ENCODE data around the gene ECSCR. TPM values are rescaled to one million over a fixed set of nuclear protein-coding genes. Genes with fewer than 3 reads are reported as not detected.
"Not testable (repeated sequence)": the region's sequence is repeated elsewhere in the genome, so short reads cannot be mapped to it uniquely, and the experiment has no call there.

ECSCR gene
- total RNA-seq, 1 donor from 2014 or later = 472 TPM

DNA sequence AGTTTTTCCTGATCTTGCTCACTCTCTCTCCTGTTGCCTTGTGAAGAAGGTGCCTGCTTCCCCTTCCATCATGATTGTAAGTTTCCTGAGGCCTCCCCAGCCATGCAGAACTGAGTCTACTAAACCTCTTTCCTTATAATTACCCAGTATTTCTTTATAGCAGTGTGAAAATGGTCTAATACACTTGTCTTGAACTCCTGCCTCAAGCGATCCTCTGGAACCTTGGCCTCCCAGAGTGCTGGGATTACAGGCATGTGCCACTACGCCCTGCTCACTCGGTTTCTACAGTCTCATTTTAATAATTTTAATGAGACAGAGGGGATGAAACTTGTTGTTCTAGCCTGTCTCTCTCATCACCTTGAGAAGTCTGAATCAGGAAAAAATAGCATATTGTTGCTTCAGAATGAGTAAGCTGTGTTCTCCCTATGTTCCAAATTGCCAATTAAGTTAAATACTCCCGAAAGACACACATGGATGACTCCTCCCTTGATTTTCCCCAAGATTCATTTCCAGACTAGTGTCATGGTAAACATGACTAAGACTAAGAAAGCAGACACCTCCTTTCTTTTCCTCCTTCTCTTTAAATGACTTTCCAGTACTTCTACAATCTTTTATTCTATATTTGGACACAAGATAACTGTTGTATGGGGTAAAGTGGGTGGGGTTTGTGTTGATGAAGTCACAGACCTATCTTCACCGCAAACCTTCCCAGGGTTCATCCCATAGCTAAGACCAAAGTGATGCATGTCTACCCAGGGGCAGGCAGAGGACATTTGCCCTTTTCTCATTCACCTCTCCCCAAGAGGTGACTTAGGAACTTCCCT is 15.4 kb downstream of the ECSCR start:
- DNase-seq (ENCODE audit: low read depth in 2 of 2) = no peak

DNA sequence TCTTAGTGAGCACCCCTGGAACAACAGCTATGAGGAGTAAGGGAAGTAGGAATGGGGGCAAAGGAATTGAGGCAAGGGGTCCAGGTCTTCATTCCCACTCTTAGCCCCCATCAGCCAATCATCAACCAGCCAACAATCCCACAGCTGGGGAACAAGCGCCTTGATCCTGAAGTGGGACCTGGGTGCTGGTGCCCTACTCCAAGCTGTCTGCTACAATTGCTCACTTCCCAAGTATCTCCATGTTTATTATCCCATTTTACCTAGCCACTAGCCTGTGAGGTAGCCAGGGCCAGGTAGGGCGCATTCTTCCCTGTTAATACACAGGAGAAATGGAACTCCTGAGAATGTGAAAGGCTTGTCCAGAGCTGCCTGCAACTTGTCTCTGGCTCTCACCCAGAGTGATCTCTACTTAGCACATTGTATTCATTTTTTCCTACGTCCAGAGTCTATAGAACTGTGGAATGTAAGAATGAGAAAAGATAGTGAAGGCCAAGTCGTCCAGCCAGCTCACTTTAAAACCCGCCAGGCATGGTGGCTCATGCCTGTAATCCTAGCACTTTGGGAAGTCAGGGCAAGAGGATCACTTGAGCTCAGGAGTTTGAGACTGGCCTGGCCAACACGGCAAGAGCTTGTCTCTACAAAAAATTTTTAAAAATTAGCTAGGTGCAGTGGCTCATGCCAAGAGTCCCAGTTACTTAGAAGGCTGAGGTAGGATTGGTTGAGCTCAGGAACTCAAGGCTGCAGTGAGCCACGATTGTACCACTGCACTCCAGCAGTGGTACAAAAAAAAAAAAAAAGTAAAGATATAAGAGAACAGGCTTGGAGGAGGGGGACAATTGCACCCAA is 17.0 kb downstream of the ECSCR start:
- DNase-seq (ENCODE audit: low read depth in 2 of 2) = no peak

DNA sequence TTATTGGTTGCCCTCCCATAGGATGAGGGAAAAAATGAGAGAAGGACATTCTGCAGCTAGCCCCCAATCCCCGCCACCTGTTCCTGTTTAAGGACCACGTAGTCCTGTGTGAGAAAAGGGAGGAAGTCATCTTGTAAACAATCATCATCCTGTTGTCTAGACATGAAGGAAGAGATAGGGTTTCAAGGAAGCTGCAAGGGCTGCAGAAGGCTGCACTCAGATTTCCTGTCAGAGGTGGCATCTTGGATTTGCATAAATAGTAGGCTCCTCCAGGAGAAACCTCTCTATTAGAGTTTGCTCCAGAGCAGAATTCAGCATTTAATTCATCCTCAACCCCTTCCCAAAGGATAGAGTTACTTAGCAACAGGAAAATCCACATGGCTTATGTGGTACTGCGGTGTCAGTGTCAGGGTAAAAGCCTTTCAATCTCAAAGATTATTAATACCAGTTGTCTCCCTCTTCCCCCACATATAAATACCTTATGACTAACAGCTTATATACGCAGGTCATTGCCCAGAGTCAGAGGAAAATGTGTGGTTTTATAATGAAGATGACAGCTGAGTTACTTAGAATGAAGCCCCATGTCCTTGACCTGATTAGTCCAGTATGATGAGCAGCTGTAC is 18.6 kb downstream of the ECSCR start:
- DNase-seq (ENCODE audit: low read depth in 2 of 2) = peak in 1 of 2 donors; percentile 85

DNA sequence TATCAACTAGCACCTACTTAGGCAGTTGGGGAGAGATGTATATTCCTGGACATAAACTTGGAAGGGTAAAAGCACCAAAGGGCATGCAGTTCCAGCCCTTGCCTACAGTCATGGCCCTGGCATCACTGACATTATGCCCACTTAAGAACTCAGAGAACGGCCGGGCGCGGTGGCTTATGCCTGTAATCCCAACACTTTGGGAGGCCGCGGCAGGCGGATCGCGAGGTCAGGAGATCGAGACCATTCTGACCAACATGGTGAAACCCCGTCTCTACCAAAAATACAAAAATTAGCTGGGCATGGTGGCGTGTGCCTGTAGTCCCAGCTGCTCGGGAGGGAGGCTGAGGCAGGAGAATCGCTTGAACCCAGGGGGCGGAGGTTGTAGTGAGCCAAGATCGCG is 22.1 kb downstream of the ECSCR start:
- DNase-seq (ENCODE audit: low read depth in 2 of 2) = not testable (repeated sequence)

DNA sequence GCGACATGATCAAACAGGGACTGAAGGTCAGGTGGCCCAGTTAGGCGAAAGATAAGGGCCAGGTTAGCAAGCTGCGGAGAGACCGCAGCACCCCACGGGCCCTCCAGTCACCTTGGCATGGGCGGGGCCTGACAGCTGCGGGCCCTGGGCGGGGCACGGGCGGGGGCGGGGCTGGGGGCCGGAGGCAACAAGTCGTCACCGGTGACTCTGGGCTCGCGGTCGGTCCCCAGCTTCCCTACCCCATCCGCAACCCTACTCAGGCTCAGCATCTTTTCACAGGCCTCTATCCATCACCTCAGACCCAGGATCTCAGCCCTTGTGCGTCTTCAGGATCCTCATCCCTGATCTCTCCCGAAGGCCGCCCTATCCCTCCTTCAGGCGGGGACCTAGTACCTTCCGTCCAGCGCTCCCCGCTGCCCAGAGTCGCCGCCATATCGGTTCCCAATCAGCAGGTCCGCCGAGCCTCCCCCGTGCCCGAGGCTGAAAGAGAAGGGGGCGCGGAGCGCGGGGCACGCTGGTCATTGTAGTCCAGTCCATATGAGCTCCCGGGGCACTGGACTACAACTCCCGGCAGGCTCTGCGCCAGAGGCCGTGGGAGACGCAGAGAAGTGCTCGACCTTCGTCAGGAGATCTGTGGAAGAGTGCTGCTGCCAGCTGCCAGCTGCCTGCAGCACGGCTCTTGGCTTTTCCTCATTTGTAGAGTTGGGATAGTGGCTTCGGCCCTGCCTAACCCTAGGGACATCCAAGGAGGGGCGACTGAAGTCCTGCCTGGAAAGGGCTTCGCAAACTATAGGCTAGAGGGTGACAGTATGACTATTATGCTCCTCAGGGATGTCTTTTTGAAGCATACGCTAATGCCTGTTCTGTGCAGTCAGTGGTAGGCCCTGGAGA is 23.3 kb downstream of the ECSCR start, which contains the start of gene DNAJC18:
TSS of gene DNAJC18 (minus strand) at position 513 of the 891 bp plus-strand sequence. CDS start at position 433, 80 bp downstream.
- DNase-seq (ENCODE audit: low read depth in 2 of 2) = peak; percentile 86 to 91

DNA sequence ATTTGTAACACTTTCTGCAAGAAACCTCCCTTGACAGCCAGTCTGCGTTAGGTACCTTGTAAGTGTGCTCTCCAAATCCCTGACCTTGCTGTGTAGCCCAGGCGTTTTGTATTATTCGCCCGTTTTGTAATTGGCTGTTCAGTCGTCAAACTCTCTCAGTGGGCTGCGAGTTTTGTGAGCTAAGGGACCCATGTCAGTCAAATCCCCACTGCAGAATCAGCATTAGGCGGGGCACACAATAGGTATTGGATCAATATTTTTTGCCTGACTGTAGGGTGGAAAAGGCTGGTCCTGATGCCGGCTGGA is 23.9 kb downstream of the ECSCR start:
- DNase-seq (ENCODE audit: low read depth in 2 of 2) = no peak

DNA sequence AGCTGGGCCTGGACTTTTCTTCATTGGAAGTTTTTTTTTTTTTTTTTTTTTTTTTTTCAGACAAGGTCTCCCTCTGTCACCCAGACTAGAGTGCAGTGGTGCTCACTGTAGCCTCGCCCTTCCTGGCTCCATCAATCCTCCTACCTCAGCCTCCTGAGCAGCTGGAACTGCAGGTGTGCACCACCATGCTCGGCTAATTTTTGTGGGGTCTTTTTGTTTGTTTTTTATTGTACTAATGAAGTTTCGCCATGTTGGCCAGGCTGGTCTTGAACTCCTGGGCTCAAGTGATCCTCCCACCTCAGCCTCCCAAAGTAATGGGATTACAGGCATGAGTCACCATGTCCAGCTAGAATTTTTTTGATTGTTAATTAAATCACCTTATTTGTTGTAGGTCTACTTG is 26.9 kb downstream of the ECSCR start:
- DNase-seq (ENCODE audit: low read depth in 2 of 2) = no peak

DNA sequence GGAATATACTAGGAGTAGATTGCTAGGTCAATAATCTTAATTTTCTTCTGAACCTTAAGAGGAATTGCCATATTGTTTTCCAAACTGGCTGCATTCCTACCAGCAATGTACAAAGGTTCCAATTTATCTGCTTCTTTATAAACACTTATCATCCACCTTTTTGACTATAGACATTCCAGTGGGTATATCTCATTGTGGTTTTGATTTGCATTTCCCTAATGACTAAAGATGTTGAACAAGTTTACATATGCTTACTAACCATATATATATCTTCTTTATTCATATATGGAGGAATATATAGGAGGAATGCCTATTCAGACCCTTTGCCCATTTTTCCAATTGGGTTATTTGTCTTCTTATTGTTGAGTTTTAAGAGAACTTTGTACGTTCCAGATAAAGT is 30.8 kb downstream of the ECSCR start:
- DNase-seq (ENCODE audit: low read depth in 2 of 2) = no peak

DNA sequence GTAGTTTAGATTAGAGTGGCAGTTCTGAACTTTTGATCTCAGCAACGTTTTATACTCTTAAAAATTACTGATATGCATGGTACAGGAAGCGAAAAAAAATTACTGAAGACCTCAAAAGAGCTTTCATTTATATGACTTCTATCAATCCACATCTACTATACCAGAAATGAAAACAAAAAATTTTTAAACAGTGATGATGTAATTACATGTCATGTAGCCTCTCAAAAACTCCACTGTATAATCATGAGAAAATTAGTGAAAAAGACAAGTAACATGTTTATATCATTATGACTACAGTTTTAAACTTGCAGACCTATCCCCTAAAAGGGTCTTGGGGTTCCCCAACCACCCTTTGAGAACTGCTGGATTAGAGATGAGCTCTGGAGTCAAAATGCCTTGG is 32.5 kb downstream of the ECSCR start:
- no peak for DNase-seq (ENCODE audit: low read depth in 2 of 2)

DNA sequence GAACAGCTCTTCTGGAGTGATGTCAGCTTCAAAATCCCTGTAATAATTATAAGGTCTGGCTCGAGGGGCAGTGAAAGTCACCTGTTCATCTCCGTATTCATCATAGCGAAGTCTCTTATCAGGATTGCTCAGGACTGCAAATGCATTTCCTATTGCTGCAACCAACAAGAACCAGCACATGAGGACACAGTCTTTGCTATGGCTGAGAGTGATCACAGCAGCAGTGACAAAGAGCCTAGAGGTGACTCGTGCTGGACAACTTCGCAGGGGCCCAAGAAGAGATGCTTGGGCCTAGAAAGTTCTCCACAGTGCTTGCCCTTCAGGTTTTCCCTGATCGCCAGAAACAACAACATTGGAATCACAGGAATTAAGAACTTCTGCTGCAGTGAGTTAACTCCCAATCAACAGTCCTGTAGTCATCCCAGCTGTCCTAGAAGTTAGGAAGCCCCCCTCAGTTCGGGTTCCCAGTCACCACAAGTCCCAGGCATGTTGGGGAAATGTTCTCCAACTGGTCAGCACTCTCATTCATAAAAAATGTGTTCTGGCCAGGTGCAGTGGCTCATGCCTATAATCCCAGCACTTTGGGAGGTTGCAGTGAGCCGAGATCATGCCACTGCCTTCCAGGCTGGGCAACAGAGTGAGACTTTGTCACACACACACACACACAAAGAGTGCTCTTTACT is 36.2 kb downstream of the ECSCR start:
- DNase-seq (ENCODE audit: low read depth in 2 of 2) = no peak

DNA sequence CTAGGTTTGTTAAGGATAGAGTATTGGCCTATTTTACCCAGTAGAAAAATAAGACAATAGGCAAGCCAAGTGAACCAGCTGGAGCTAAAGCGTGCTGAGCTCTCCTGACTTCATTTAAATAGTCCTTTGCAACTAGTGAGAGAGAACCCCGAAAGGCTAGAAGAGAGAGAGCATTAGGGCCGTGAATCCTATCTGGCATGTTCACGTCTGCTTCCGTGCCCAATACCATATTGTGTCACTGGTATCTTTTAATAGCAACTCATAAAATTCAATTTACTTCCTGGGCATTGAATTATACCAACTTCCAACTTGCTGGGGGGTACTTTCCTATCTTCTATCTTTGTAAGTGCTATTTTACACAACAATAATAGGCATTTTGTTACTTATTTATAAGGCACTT is 37.0 kb downstream of the ECSCR start:
- DNase-seq (ENCODE audit: low read depth in 2 of 2) = no peak

DNA sequence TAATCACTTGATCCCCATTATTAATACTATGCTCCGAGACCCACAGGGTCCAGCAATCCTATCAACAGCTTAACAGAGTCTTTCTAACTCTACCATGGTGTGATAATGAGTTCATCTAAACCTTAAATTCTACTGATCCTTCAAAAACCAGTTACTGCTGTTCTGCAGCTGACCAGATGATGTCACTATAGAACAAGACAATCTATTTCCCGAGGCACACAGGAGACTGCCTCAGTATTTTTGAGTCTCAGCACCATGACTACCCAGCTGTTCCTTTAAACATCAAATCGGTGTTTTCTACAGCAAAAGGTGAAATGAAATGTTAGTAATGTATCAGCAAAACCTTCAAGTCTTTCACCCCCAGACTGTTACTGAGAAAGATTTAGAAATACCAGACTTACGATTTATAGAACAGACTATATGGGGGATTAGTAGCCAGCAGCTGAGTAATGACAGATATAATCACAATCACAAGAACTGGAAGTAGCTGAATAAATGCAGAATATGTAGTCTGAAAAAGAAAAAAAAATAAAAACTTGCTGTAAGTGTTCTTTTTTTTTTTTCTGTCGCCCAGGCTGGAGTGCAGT is 40.1 kb downstream of the ECSCR start:
- peak; percentile 79 to 82 for DNase-seq (ENCODE audit: low read depth in 2 of 2)

DNA sequence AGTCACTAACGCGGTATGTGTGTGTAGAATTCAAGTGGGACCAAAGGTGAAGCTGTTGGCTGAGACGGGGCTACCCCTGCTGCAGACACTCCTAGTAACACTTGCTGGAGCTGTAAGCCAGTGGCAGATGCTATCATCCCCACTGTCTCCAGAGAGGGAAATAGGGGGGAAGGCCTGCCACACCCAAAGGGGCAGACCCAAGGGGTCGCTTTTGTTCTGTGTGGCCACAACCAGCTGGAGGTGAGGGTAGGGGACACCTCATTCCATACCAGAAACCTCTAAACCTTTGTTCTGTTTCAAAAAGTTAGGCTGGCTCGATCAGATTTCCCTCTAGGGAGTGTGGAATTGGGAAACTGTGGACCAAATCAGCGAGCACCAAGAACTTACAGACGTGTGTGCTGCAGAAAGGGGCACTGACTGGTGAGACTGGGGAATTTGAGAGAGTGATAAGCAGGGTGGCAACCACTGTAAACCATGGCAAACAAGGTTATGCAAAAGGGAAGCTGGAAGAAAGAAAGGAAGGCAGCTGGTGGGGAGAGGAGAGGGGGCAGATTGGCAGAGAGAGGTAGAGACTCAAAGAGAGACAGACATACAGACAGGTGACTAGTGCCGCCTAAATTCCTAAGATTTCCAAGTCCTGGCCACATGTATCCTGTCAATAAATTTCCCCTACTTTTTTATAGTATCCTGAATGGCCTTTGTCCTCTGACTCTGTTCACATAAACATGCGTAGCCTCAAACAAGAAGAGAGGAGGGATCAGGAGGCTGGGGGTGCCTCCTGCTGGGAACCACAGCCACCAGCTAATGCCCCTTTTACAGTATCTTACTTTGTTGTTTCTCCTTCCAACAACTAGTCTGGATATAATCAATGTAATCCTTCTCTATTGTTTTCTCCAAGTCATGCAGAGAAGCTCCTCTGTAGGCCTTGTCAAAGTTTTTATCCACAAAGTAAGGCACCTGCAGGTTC is 43.0 kb downstream of the ECSCR start:
- DNase-seq (ENCODE audit: low read depth in 2 of 2) = peak in 1 of 2 donors; percentile 27

DNA sequence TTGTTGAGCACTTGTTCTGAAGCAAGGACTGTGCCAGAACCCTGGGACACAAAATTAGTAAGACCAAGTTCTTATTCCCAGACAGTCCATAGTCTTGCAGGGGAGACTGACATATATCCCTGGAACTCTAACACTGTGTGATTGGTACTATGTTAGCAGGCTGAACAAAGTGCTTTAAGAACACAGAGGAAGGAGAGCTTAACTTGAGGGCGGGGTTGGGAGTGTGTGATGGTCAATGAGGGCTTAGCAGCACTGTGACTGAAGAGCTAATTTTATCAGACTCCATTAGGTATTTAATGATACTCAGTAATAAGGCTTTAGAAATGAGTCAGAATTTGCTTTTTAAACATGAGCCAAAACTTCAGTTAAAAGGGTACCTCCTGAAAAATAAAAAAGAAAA is 43.8 kb downstream of the ECSCR start:
- peak in 1 of 2 donors; percentile 16 for DNase-seq (ENCODE audit: low read depth in 2 of 2)

DNA sequence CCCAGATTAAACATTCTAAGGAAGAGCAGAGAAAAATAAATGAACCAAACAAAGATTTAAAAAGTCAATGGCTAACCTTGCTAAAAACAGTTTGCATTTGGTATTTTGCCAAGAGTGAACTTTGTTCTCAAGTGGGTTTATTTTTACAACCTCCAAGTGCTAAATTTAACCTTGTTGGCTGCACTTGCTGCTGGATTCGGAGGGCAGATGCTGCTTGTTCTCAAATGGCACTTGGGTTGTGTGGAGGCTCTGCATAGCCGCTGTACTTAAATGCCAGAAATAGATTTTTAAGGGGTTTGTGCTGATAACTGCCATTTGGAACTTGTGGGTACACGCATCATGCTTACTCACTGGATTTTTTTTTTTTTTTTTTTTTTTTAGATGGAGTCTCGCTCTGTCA is 45.3 kb downstream of the ECSCR start:
- DNase-seq (ENCODE audit: low read depth in 2 of 2) = peak in 1 of 2 donors; percentile 15

DNA sequence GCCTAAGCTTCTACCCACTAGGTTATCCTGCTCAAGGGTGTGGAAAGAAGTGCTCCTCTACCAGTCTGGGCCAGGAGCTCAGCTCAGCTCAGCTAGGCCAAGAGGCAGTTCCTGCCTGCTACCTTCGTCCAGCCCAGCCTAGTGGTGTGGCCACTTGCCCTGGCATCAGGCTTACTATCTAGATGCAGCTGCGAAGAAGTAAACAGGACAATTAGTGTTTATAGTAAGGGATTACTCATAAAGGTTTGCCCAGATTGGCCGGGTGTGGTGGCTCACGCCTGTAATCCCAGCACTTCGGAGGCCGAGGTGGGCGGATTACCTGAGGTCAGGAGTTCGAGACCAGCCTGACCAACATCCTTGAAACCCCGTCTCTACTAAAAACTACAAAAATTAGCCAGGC is 45.9 kb downstream of the ECSCR start:
- peak in 1 of 2 donors; percentile 29 for DNase-seq (ENCODE audit: low read depth in 2 of 2)

DNA sequence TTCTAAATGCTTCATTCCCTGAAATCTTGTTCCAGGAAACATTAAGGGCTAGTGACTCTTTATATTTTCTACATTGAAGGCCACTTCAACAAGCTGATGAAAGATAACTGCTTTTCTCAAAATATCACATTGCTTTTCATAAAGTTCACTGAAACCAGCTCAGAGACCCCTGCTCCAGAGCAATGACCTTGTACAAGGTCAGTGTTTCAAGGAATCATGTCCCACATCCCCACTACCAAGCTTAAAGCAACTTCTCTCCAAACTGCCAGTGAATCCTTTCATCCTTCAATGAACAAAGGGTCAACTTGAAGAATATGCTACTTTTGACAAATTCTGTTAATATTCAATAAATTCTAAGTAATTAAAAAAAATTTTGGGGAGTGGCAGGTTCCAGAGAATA is 46.7 kb downstream of the ECSCR start:
- DNase-seq (ENCODE audit: low read depth in 2 of 2) = no peak

DNA sequence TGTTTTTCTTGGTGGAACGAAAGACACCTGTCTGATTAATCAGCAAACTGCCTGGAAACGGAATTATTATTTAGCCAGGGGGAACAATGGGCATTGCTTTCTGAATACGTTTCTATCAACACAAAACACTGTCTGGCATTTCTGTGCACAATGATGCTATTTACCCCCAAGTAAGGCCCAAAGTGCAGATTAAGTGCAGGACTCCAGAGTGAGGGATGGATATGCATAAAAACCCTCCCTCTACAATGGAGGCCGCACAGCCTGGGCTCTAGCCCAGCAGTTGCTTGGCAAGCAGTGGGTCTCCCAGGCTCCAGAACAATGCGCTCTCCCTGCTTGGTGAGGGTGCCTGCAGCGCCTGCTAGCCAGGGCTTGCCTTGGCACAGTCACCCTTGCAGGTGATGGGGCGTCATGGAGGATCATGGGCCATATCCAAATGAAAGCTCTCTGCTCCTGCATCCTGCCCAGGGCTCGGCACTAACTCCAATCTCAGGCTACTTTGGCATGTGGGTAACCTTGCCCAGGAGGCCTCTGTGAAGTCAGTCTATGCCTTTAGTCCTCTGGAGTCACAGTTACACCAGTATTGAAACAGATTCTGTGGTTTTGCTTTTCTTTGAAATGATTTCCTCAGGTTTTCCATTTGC is 47.2 kb downstream of the ECSCR start:
- DNase-seq (ENCODE audit: low read depth in 2 of 2) = peak in 1 of 2 donors; percentile 76
